HEK293 (cell line): ENCODE data around the gene DOP1A.

ENCODE experiments used
- CTCF ChIA-PET: fragments of 350-600 bp; formaldehyde crosslinking; extraction: SDS; loops from one replicate; lab custom pipeline; 2021; ENCODE audit warnings: antibody characterized with exemption; lab: Yijun Ruan, JAX
- POLR2A ChIA-PET: fragments of 300-600 bp; formaldehyde crosslinking; extraction: SDS; loops from one replicate; lab custom pipeline; 2020; ENCODE audit warnings: antibody characterized with exemption, inconsistent platforms; lab: Yijun Ruan, JAX
- H3K27ac ChIP-seq: fragments of 200-500 bp; sonication (Bioruptor generic); 2 replicates; pipeline ENCODE4 v1.5.1; 2014; ENCODE audit warnings: low read depth, low read length, control low read depth, inconsistent platforms; ENCODE audit errors: extremely low read depth
- H3K36me3 ChIP-seq, 2 experiments: fragments of 200-500 bp in 1 of 2; sonication (Bioruptor generic) in 1 of 2; 1 replicate in 1 of 2; 2 replicates in 1 of 2; pipeline ENCODE4 v1.5.1; 2014 to 2017; ENCODE audit warnings: inconsistent platforms in 2 of 2, low read length in 2 of 2; ENCODE audit not compliant: control insufficient read depth in 2 of 2, insufficient read depth in 1 of 2
- H3K4me1 ChIP-seq: fragments of 200-500 bp; sonication (Bioruptor generic); 2 replicates; pipeline ENCODE4 v1.5.1; 2014; ENCODE audit warnings: mild to moderate bottlenecking, low read length, inconsistent platforms; ENCODE audit not compliant: control insufficient read depth, insufficient read depth
- H3K4me3 ChIP-seq: 2 replicates; pipeline ENCODE4 v1.5.1; 2011; ENCODE audit warnings: low read depth, mild to moderate bottlenecking, control low read depth, low read length, moderate library complexity
- H3K9me3 ChIP-seq: fragments of 200-500 bp; sonication (Bioruptor generic); 2 replicates; pipeline ENCODE4 v1.5.1; 2014; ENCODE audit warnings: low read depth, low read length, inconsistent platforms; ENCODE audit not compliant: control insufficient read depth, insufficient read depth
- OSR2 ChIP-seq: fragments of 450-650 bp; formaldehyde crosslinking; IDR thresholded peaks from 2 replicates; pipeline ENCODE4 v1.5.1; 2016; ENCODE audit warnings: missing biosample characterization, missing genetic modification characterization
- OVOL3 ChIP-seq: fragments of 450-650 bp; formaldehyde crosslinking; IDR thresholded peaks from 2 replicates; pipeline ENCODE4 v1.5.1; 2016; ENCODE audit warnings: missing biosample characterization, missing genetic modification characterization
- SP2 ChIP-seq: fragments of 450-650 bp; formaldehyde crosslinking; IDR thresholded peaks from 2 replicates; pipeline ENCODE4 v1.5.1; 2016; ENCODE audit warnings: missing biosample characterization, missing genetic modification characterization
- ZNF10 ChIP-seq: fragments of 450-650 bp; formaldehyde crosslinking; IDR thresholded peaks from 2 replicates; pipeline ENCODE4 v1.5.1; 2017; ENCODE audit warnings: missing biosample characterization, missing genetic modification characterization
- ZNF114 ChIP-seq: fragments of 450-650 bp; formaldehyde crosslinking; IDR thresholded peaks from 2 replicates; pipeline ENCODE4 v1.5.0; 2017; ENCODE audit warnings: missing biosample characterization, missing genetic modification characterization
- ZNF121 ChIP-seq: fragments of 450-650 bp; formaldehyde crosslinking; IDR thresholded peaks from 2 replicates; pipeline ENCODE4 v1.5.1; 2016; ENCODE audit warnings: missing biosample characterization, missing genetic modification characterization
- ZNF133 ChIP-seq: fragments of 450-650 bp; formaldehyde crosslinking; IDR thresholded peaks from 2 replicates; pipeline ENCODE4 v1.5.1; 2016; ENCODE audit warnings: missing biosample characterization, missing genetic modification characterization
- ZNF24 ChIP-seq: fragments of 450-650 bp; formaldehyde crosslinking; IDR thresholded peaks from 2 replicates; pipeline ENCODE4 v1.5.1; 2016; ENCODE audit warnings: missing biosample characterization, missing genetic modification characterization
- ZNF366 ChIP-seq: fragments of 450-650 bp; formaldehyde crosslinking; conservative IDR thresholded peaks from 2 replicates; pipeline ENCODE4 v1.5.1; 2016; ENCODE audit warnings: missing biosample characterization, missing genetic modification characterization
- ZNF37A ChIP-seq: fragments of 450-650 bp; IDR thresholded peaks from 2 replicates; pipeline ENCODE4 v1.5.1; 2018; ENCODE audit warnings: missing biosample characterization, missing genetic modification characterization
- ZNF529 ChIP-seq: fragments of 450-650 bp; formaldehyde crosslinking; IDR thresholded peaks from 2 replicates; pipeline ENCODE4 v1.5.1; 2017; ENCODE audit warnings: missing genetic modification characterization, missing biosample characterization; ENCODE audit not compliant: insufficient replicate concordance
- ZNF558 ChIP-seq: fragments of 450-650 bp; formaldehyde crosslinking; IDR thresholded peaks from 2 replicates; pipeline ENCODE4 v1.5.1; 2016; ENCODE audit warnings: missing biosample characterization, missing genetic modification characterization
- ZNF624 ChIP-seq: fragments of 450-650 bp; formaldehyde crosslinking; IDR thresholded peaks from 2 replicates; pipeline ENCODE4 v1.5.1; 2017; ENCODE audit warnings: missing biosample characterization, missing genetic modification characterization
- TF ChIP-seq, protein P1 (sequence below): fragments of 450-650 bp; formaldehyde crosslinking; IDR thresholded peaks from 2 replicates; pipeline ENCODE4 v1.5.1; 2016; ENCODE audit warnings: missing biosample characterization, missing genetic modification characterization
- TF ChIP-seq, protein P2 (sequence below): fragments of 450-650 bp; formaldehyde crosslinking; IDR thresholded peaks from 2 replicates; pipeline ENCODE4 v1.5.1; 2016; ENCODE audit warnings: missing biosample characterization, missing genetic modification characterization
- TF ChIP-seq, protein P3 (sequence below): fragments of 450-650 bp; formaldehyde crosslinking; IDR thresholded peaks from 2 replicates; pipeline ENCODE4 v1.5.1; 2016; ENCODE audit warnings: missing biosample characterization, missing genetic modification characterization
- TF ChIP-seq, protein P4 (sequence below): fragments of 450-650 bp; formaldehyde crosslinking; conservative IDR thresholded peaks from 2 replicates; pipeline ENCODE4 v1.5.1; 2016; ENCODE audit warnings: low read depth, missing biosample characterization, missing genetic modification characterization
- TF ChIP-seq, protein P5 (sequence below): fragments of 450-650 bp; formaldehyde crosslinking; IDR thresholded peaks from 2 replicates; pipeline ENCODE4 v1.5.1; 2016; ENCODE audit warnings: missing biosample characterization, missing genetic modification characterization

Gene DOP1A

DNA sequence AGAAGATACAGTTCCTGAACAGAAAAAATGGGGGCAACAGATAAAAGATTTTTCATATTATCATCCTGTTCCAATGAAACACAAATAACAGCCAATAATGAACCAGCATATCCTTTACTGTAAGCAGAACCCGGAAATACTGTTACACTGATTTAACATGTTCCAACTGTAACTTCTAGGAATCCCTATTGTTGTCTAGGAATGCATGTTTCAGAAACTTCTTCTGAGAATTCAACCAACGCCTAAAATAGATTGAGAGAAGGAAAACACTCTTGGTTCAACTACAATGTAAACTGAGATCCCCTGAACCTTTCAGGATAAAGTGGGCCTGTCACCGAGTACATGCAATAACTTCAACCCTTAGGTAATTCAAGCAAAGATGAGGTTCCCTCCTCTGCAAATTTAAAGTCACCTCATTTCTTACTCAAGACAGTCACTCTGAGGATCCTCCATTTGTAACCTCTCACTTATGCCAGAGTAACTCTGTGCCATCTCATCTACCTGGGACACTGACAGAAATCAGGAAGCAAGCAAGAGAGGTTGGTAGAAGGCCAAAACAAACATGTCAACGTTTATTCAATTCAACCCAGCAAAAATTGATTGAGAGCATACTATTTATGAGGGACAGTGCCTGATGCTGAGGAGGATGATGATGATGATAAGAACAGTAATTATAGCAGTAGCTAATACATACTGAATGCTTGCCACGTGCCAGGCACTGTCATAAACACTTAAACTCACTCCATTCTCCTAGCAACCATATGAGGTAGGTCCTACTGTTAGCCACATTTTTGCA is 15.9 kb upstream of the DOP1A start (continued):
- no peak for TF ChIP-seq ZNF10 (tag by site-specific recombination)
- TF ChIP-seq OSR2 (tag by site-specific recombination), result peak; percentile 86
- TF ChIP-seq ZNF366 (tag by site-specific recombination), result 0 out of 2 replicates have a peak, but pooled peaks have one; percentile 22
- TF ChIP-seq, protein P1, sequence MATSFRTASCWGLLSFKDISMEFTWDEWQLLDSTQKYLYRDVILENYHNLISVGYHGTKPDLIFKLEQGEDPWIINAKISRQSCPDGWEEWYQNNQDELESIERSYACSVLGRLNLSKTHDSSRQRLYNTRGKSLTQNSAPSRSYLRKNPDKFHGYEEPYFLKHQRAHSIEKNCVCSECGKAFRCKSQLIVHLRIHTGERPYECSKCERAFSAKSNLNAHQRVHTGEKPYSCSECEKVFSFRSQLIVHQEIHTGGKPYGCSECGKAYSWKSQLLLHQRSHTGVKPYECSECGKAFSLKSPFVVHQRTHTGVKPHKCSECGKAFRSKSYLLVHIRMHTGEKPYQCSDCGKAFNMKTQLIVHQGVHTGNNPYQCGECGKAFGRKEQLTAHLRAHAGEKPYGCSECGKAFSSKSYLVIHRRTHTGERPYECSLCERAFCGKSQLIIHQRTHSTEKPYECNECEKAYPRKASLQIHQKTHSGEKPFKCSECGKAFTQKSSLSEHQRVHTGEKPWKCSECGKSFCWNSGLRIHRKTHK (tag by site-specific recombination), result no peak
- no peak for TF ChIP-seq SP2 (tag by site-specific recombination)
- TF ChIP-seq ZNF133, result no peak
- 0 out of 2 replicates have a peak, but pooled peaks have one; percentile 20 for TF ChIP-seq OVOL3 (tag by site-specific recombination)
- TF ChIP-seq, protein P2, sequence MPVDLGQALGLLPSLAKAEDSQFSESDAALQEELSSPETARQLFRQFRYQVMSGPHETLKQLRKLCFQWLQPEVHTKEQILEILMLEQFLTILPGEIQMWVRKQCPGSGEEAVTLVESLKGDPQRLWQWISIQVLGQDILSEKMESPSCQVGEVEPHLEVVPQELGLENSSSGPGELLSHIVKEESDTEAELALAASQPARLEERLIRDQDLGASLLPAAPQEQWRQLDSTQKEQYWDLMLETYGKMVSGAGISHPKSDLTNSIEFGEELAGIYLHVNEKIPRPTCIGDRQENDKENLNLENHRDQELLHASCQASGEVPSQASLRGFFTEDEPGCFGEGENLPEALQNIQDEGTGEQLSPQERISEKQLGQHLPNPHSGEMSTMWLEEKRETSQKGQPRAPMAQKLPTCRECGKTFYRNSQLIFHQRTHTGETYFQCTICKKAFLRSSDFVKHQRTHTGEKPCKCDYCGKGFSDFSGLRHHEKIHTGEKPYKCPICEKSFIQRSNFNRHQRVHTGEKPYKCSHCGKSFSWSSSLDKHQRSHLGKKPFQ (tag by site-specific recombination), result no peak
- TF ChIP-seq ZNF114, result no peak
- TF ChIP-seq ZNF121 (tag by site-specific recombination), result no peak
- no peak for TF ChIP-seq ZNF24 (tag by site-specific recombination)
- TF ChIP-seq, protein P3, sequence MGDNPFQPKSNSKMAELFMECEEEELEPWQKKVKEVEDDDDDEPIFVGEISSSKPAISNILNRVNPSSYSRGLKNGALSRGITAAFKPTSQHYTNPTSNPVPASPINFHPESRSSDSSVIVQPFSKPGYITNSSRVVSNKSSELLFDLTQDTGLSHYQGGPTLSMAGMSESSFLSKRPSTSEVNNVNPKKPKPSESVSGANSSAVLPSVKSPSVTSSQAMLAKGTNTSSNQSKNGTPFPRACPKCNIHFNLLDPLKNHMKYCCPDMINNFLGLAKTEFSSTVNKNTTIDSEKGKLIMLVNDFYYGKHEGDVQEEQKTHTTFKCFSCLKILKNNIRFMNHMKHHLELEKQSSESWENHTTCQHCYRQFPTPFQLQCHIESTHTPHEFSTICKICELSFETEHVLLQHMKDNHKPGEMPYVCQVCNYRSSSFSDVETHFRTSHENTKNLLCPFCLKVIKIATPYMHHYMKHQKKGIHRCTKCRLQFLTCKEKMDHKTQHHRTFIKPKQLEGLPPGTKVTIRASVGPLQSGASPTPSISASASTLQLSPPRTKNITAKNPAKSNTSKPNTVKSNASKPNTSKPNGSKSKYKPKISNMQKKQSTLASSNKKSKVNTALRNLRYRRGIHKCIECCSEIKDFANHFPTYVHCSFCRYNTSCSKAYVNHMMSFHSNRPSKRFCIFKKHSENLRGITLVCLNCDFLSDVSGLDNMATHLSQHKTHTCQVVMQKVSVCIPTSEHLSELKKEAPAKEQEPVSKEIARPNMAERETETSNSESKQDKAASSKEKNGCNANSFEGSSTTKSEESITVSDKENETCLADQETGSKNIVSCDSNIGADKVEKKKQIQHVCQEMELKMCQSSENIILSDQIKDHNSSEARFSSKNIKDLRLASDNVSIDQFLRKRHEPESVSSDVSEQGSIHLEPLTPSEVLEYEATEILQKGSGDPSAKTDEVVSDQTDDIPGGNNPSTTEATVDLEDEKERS (tag by site-specific recombination), result no peak
- TF ChIP-seq ZNF529 (tag by site-specific recombination), result no peak

DNA sequence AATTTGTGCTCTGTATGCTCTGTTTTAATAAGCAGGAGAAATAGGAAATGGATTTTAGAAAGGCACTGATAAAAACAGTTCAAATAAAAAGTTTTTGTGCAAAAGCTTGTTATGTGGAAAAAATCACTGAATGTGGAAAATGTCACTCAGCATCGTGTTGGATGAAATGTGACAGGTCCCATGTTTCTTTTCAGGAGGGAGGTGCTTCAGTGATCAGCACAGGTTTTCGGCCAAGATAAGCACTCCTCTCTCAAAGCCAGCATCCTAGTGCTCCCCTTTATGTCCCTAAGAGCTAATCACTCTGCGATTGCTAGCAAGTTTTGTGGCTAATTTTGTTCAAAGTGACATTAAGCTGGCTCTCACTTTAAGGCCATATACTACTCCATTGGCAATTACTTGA is 13.8 kb upstream of the DOP1A start:
- Histone ChIP-seq H3K4me1 (no peaks in the 10 kb centered on the region), H3K9me3 (no peaks in the 10 kb centered on the region)
- TF ChIP-seq ZNF37A (tag by site-specific recombination) (no peak), ZNF558 (no peak), ZNF624 (tag by site-specific recombination) (no peak)
- TF ChIP-seq, protein P4, sequence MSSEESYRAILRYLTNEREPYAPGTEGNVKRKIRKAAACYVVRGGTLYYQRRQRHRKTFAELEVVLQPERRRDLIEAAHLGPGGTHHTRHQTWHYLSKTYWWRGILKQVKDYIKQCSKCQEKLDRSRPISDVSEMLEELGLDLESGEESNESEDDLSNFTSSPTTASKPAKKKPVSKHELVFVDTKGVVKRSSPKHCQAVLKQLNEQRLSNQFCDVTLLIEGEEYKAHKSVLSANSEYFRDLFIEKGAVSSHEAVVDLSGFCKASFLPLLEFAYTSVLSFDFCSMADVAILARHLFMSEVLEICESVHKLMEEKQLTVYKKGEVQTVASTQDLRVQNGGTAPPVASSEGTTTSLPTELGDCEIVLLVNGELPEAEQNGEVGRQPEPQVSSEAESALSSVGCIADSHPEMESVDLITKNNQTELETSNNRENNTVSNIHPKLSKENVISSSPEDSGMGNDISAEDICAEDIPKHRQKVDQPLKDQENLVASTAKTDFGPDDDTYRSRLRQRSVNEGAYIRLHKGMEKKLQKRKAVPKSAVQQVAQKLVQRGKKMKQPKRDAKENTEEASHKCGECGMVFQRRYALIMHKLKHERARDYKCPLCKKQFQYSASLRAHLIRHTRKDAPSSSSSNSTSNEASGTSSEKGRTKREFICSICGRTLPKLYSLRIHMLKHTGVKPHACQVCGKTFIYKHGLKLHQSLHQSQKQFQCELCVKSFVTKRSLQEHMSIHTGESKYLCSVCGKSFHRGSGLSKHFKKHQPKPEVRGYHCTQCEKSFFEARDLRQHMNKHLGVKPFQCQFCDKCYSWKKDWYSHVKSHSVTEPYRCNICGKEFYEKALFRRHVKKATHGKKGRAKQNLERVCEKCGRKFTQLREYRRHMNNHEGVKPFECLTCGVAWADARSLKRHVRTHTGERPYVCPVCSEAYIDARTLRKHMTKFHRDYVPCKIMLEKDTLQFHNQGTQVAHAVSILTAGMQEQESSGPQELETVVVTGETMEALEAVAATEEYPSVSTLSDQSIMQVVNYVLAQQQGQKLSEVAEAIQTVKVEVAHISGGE (tag by site-specific recombination), result no peak
- TF ChIP-seq, protein P5, sequence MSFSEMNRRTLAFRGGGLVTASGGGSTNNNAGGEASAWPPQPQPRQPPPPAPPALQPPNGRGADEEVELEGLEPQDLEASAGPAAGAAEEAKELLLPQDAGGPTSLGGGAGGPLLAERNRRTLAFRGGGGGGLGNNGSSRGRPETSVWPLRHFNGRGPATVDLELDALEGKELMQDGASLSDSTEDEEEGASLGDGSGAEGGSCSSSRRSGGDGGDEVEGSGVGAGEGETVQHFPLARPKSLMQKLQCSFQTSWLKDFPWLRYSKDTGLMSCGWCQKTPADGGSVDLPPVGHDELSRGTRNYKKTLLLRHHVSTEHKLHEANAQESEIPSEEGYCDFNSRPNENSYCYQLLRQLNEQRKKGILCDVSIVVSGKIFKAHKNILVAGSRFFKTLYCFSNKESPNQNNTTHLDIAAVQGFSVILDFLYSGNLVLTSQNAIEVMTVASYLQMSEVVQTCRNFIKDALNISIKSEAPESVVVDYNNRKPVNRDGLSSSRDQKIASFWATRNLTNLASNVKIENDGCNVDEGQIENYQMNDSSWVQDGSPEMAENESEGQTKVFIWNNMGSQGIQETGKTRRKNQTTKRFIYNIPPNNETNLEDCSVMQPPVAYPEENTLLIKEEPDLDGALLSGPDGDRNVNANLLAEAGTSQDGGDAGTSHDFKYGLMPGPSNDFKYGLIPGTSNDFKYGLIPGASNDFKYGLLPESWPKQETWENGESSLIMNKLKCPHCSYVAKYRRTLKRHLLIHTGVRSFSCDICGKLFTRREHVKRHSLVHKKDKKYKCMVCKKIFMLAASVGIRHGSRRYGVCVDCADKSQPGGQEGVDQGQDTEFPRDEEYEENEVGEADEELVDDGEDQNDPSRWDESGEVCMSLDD (tag by site-specific recombination), result no peak
- TF ChIP-seq, all 188 proteins: peak for 0
- Histone ChIP-seq H3K4me3 (no peak overlapping the region), H3K36me3 (peaks cover 11 to 61% of the 10 kb centered on the region in 2 experiments), H3K27ac (no peak overlapping the region)
- ChIA-PET POLR2A (interaction anchor here (1.2 kb wide), 1 partner anchor 12 kb away, joined by 4 read pairs; the partner anchor contains the start of gene UBE3D), CTCF (interaction anchor here (0.6 to 8.1 kb wide), 9 partner anchors 12 to 801 kb away, joined by 3 to 131 read pairs (median 4); partner anchors contain the start of genes DOP1A and UBE3D)
